Fibroblast of lung (primary cell): Measurements from ENCODE around the gene SPDYE3. TPM values are rescaled to one million over a fixed set of nuclear protein-coding genes. Genes with fewer than 3 reads are reported as not detected.
"Not testable (repeated sequence)": the region's sequence is repeated elsewhere in the genome, so short reads cannot be mapped to it uniquely, and the experiment has no call there.

ENCODE experiments used
- DNase-seq, 2 donors: peaks; one replicate each; pipeline versions ENCODE4 v3.0.0 to v3.0.0-alpha.2; 2010; ENCODE audit warnings: low read depth in 2 of 2
- H2AFZ ChIP-seq: 2 replicates; pipeline ENCODE4 v1.5.1; 2012; ENCODE audit warnings: low read length, control low read depth, inconsistent platforms
- H3K27ac ChIP-seq: 2 replicates; pipeline ENCODE4 v1.5.1; 2011; ENCODE audit warnings: low read length, control low read depth; ENCODE audit not compliant: insufficient read depth
- H3K27me3 ChIP-seq: 2 replicates; pipeline ENCODE4 v1.5.1; 2011; ENCODE audit warnings: mild to moderate bottlenecking, low read length; ENCODE audit not compliant: control insufficient read depth, insufficient read depth
- H3K36me3 ChIP-seq: 2 replicates; pipeline ENCODE4 v1.5.1; 2011; ENCODE audit warnings: low read length; ENCODE audit not compliant: control insufficient read depth, insufficient read depth
- H3K4me1 ChIP-seq: 2 replicates; pipeline ENCODE4 v1.5.1; 2011; ENCODE audit warnings: low read length; ENCODE audit not compliant: control insufficient read depth, insufficient read depth; ENCODE audit errors: extremely low read depth
- H3K4me2 ChIP-seq: 2 replicates; pipeline ENCODE4 v1.5.1; 2011; ENCODE audit warnings: low read length, control low read depth; ENCODE audit not compliant: insufficient read depth; ENCODE audit errors: extremely low read depth
- H3K4me3 ChIP-seq, 4 experiments: fragments of 200-600 bp in 1 of 4; sonication (generic) in 1 of 4; replicated peaks in 1 of 4; 2 replicates each; pipeline ENCODE4 v1.5.1; 2011 to 2016; ENCODE audit warnings: low read length in 4 of 4, low read depth in 3 of 4, mild to moderate bottlenecking in 3 of 4, control low read depth in 2 of 4, inconsistent platforms in 1 of 4, mixed read lengths in 1 of 4; ENCODE audit not compliant: insufficient read depth in 1 of 4; ENCODE audit errors: control extremely low read depth in 1 of 4
- H3K79me2 ChIP-seq: 2 replicates; pipeline ENCODE4 v1.5.1; 2012; ENCODE audit warnings: mild to moderate bottlenecking, low read length, inconsistent platforms; ENCODE audit not compliant: control insufficient read depth, insufficient read depth
- H3K9ac ChIP-seq: 2 replicates; pipeline ENCODE4 v1.5.1; 2011; ENCODE audit warnings: mild to moderate bottlenecking, low read length, control low read depth; ENCODE audit not compliant: insufficient read depth
- H3K9me3 ChIP-seq: 2 replicates; pipeline ENCODE4 v1.5.1; 2012; ENCODE audit warnings: low read depth, low read length; ENCODE audit not compliant: control insufficient read depth, insufficient read depth
- H4K20me1 ChIP-seq: 2 replicates; pipeline ENCODE4 v1.5.1; 2011; ENCODE audit warnings: low read length; ENCODE audit not compliant: control insufficient read depth, insufficient read depth; ENCODE audit errors: extremely low read depth
- EZH2 ChIP-seq: IDR thresholded peaks from 2 replicates; pipeline ENCODE4 v1.5.1; 2012; ENCODE audit warnings: low read length, control low read depth, mild to moderate bottlenecking; ENCODE audit errors: missing control alignments
- polyA plus RNA-seq, 2 donors: library from polyadenylated mRNA; depleted of rRNA in 1 of 2; stranded (reverse) in 1 of 2; unstranded in 1 of 2; fragments of >200 nt; gene quantifications; 2 replicates each; pipeline ENCODE4 v1.2.1, GENCODE V29; 2011 to 2012; ENCODE audit warnings: missing spikeins in 1 of 2
- total RNA-seq: library from RNA; depleted of rRNA; stranded (reverse); fragments of >200 nt; gene quantifications from 2 replicates; pipeline ENCODE4 v1.2.1, GENCODE V29; 2014
- TF ChIP-seq, protein P1 (sequence below), 2 donors: IDR thresholded peaks in 1 of 2; conservative IDR thresholded peaks in 1 of 2; 1 replicate in 1 of 2; 2 replicates in 1 of 2; pipeline ENCODE4 v1.5.1; 2011 to 2012; ENCODE audit warnings: low read length in 2 of 2, control low read depth in 1 of 2, inconsistent platforms in 1 of 2, low read depth in 1 of 2, mild to moderate bottlenecking in 1 of 2

The SPDYE3 gene
- total and polyA plus RNA-seq, 2 donors (not counting 1 experiment from before 2014, with no cell fraction given), result not detected

DNA sequence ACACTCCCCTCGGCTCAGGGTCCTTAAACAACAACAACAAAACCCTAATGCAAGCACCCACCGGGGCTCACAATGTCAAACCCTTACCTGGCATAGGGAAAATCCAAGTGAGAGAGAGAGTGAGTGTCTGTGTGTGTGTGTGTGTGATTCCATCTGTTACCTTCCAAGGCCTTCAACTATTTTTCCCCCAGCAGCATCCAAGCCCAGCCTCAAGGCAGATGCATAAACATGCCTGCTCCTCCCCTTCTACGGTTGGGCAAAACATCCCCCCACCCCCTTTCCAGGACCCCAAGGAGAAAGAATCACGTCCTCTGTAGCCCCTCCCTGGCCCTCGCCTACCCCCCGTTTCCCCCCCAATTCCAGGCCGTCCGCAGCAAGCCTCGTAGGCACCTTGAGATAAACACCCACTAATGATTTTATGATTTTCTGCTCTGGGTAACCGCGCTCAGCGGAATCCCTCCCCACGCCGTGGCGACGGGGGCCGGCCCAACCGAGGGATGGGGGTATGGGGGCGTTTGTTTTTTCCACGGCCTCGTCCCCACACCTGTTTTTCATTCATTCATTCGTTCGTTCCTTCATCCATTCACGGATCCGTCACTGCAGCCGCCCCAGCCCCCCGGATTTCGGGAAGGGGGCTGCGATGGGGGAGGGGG lies 36.4 kb upstream of the SPDYE3 start:
- H3K4me1 ChIP-seq, H3K36me3 ChIP-seq, H3K27me3 ChIP-seq, H4K20me1 ChIP-seq, H3K27ac ChIP-seq, H3K79me2 ChIP-seq, H2AFZ ChIP-seq, H3K9me3 ChIP-seq: not testable (repeated sequence)
- Histone ChIP-seq H3K9ac (peak overlapping the region; percentile 23), H3K4me3 (peak overlapping the region; percentile 36 to 64 (median 43)), H3K4me2 (peak overlapping the region; percentile 90)
- peak; percentile 12 to 22 for DNase-seq

DNA sequence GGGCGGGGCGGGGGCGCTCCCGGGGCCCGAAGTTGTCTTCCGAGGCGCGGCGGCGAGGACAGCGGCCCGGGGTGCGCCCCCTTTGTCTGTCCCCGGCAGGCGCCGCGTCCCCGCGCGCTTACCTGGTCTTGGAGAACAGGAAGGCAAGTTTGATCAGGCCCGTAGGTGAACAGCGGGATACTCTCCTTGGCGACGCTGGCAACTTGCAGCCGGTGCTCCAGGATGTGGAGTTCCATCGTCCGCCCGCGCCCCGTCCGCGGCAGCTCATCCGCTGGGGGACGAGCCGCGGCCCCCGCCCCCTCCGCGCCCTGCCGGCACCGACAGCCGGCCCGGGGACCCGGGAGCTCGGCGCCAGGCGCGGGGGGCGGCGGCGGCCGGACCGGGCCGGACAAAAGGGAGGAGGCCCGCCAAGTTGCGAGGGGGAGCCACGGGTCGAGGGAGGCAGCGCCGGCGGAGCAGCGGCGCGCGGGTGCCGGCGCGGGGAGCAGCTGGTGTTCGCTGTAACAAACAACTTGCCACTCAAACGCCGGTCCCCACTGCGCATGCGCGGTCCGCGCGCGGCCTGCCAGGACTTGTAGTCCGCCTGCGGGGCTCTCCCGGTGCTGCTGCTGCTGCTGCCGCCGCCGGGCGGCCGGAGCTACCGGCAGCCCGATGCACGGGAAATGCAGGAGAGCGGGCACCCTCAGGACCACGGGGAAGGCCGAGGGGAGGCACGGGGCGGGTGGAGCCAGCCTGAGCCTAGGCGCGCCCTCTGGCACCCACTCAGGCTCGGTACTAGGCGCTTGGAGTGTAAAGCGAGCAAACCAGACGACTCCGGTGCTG lies 35.6 kb upstream of the SPDYE3 start:
- H3K9me3 ChIP-seq, result no peaks in the 10 kb centered on the region
- no peak overlapping the region for H3K27ac ChIP-seq
- peak overlapping the region; percentile 82 for H2AFZ ChIP-seq
- no peaks in the 10 kb centered on the region for H4K20me1 ChIP-seq
- no peaks in the 10 kb centered on the region for H3K36me3 ChIP-seq
- H3K9ac ChIP-seq, result peak overlapping the region; percentile 42
- no peaks in the 10 kb centered on the region for H3K4me1 ChIP-seq
- no peaks in the 10 kb centered on the region for H3K79me2 ChIP-seq
- H3K27me3 ChIP-seq, result no peaks in the 10 kb centered on the region
- peak overlapping the region; percentile 25 for H3K4me2 ChIP-seq
- DNase-seq, result peak; percentile 90 to 95
- peak overlapping the region; percentile 38 to 64 (median 53) for H3K4me3 ChIP-seq
- TF ChIP-seq, protein P1, sequence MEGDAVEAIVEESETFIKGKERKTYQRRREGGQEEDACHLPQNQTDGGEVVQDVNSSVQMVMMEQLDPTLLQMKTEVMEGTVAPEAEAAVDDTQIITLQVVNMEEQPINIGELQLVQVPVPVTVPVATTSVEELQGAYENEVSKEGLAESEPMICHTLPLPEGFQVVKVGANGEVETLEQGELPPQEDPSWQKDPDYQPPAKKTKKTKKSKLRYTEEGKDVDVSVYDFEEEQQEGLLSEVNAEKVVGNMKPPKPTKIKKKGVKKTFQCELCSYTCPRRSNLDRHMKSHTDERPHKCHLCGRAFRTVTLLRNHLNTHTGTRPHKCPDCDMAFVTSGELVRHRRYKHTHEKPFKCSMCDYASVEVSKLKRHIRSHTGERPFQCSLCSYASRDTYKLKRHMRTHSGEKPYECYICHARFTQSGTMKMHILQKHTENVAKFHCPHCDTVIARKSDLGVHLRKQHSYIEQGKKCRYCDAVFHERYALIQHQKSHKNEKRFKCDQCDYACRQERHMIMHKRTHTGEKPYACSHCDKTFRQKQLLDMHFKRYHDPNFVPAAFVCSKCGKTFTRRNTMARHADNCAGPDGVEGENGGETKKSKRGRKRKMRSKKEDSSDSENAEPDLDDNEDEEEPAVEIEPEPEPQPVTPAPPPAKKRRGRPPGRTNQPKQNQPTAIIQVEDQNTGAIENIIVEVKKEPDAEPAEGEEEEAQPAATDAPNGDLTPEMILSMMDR (conservative IDR thresholded peaks at IDR 0.05 in 1 of 2, IDR thresholded peaks at IDR 0.05 in 1 of 2; ENCODE audit: low read depth in 1 of 2, low read length in 2 of 2), result peak; percentile 10 to 19
- no peak for TF ChIP-seq EZH2

DNA sequence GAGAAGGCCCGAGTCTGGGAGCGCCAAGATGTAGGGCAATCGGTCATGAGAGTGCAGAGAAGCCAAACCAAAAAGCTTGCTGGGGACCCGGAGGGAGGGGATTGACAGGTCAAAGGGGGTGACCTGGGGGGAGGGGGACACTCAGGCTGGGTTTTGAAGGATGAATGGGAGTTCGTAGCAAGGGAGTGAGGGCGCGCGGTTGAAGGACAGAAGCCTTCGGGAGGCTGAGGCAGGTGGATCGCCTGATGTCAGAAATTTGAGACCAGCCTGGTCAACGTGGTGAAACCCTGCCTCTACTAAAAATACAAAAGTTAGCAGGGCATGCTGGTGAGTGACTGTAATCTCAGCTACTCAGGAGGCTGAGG lies 35.0 kb upstream of the SPDYE3 start:
- not testable (repeated sequence) for H3K9ac ChIP-seq, DNase-seq, H4K20me1 ChIP-seq, H3K36me3 ChIP-seq, H3K27me3 ChIP-seq, H3K9me3 ChIP-seq, H3K27ac ChIP-seq, H3K79me2 ChIP-seq, H3K4me1 ChIP-seq
- Histone ChIP-seq H2AFZ (peak overlapping the region; percentile 82), H3K4me2 (peak overlapping the region; percentile 25), H3K4me3 (peak overlapping the region; percentile 36 to 64 (median 52))

DNA sequence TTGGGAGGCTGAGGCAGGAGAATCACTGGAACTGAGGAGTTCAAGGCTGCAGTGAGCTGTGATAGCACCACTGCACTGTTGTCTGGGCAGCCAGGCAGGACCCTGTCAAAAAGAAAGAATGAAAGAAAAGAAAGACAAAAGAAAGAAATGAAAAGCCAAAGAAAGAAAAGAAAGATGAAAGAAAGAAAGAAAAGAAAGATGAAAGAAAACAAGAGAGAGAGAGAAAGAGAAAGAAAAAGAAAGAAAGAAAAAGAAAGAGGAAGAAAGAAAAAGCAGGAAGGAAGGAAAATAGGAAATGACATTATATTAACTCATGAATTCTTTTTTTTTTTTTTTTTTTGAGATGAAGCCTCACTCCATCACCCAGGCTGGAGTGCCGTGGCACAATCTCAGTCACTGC lies 32.4 kb upstream of the SPDYE3 start:
- H3K4me2 ChIP-seq, result no peak overlapping the region
- H4K20me1 ChIP-seq, result no peaks in the 10 kb centered on the region
- no peaks in the 10 kb centered on the region for H3K9me3 ChIP-seq
- H3K27me3 ChIP-seq, result no peaks in the 10 kb centered on the region
- no peaks in the 10 kb centered on the region for H3K4me1 ChIP-seq
- no peaks in the 10 kb centered on the region for H3K79me2 ChIP-seq
- H3K36me3 ChIP-seq, result no peaks in the 10 kb centered on the region
- H3K4me3 ChIP-seq, result no peak overlapping the region
- H3K27ac ChIP-seq, result no peak overlapping the region
- TF ChIP-seq, protein P1 (conservative IDR thresholded peaks at IDR 0.05 in 1 of 2, IDR thresholded peaks at IDR 0.05 in 1 of 2; ENCODE audit: low read depth in 1 of 2, low read length in 2 of 2), result no peak
- TF ChIP-seq EZH2, result no peak
- H3K9ac ChIP-seq, result no peak overlapping the region
- H2AFZ ChIP-seq, result no peak overlapping the region
- DNase-seq, result no peak

DNA sequence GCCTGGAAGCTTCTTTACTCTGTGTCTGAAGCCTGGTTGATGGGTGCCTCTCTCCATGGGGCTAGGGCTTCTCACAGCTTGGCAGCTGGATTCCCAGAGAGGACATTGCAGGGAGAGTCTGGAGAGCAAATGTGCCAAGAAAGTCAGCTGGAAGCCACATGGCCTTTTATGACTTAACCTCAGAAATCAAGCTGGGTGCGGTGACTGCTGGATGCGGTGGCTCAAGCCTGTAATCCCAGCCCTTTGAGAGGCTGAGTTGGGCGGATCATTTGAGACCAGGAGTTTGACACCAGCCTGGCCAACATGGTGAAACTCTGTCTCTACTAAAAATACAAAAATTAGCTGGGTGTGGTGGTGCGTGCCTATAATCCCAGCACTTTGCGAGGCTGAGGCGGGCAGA lies 31.4 kb upstream of the SPDYE3 start:
- H4K20me1 ChIP-seq, H3K9ac ChIP-seq, H3K27me3 ChIP-seq, H3K4me2 ChIP-seq, H3K9me3 ChIP-seq, H3K27ac ChIP-seq, H3K79me2 ChIP-seq, H3K4me1 ChIP-seq, H3K36me3 ChIP-seq, DNase-seq, H3K4me3 ChIP-seq, H2AFZ ChIP-seq: not testable (repeated sequence)
